Measurements from ENCODE around the gene HOXB5.

HOXB5 gene

DNA sequence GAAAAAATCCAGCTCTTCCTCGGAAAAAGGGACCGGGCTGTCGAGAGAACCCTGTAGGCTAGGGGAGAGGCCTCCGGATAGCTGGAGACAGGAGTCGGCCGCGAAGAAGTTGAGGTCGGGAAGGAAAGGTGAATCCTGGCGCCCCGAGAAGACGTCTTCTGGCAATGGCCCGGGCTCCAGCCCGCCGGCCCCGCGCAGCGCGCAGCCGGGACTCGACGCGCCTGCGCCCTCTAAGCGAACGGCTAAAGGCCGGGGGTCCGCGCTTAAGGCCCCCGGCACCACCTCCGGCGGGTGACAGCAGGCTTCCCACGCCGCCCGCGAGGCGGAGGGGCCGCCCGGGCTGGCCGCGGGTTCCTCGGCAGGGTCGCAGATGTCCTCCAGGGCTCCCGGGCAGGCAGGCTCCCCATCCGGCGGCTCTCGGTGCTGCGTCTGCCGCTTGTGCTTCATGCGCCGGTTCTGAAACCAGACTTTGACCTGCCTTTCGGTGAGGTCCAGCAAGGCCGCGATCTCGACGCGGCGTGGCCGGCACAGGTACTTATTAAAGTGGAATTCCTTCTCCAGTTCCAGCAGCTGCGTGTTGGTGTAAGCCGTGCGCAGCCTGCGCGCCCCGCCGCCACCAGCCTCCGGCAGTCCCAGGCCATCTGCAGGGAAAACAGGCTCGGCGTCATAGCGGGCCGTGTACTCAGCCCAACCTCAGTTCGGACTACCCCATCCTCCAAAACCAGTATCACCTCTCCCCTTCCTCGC is 50.3 kb downstream of the HOXB5 start (continued):
- TF ChIP-seq ZNF362 (tag by site-specific recombination; IDR thresholded peaks at IDR 0.05) (no peak), ZBTB11 (tag by site-specific recombination; conservative IDR thresholded peaks at IDR 0.05; ENCODE audit: low read depth) (0 out of 2 replicates have a peak, but pooled peaks have one; percentile 22), ZNF335 (tag by site-specific recombination; conservative IDR thresholded peaks at IDR 0.05) (peak; percentile 90), ZEB2 (tag by site-specific recombination; IDR thresholded peaks at IDR 0.05) (peak; percentile 24; the same call in 1 of the 2 replicates), ZNF654 (tag by site-specific recombination; IDR thresholded peaks at IDR 0.05; ENCODE audit: low read depth) (no peak), ZNF404 (tag by site-specific recombination; IDR thresholded peaks at IDR 0.05) (no peak), ZBTB26 (tag by site-specific recombination; optimal IDR thresholded peaks at IDR 0.05) (peak; percentile 91), BCL11A (tag by site-specific recombination; IDR thresholded peaks at IDR 0.05; ENCODE audit: low read depth) (peak; percentile 21; the same call in 1 of the 2 replicates), GLIS2 (tag by site-specific recombination; IDR thresholded peaks at IDR 0.05) (no peak), ZBTB20 (tag by site-specific recombination; IDR thresholded peaks at IDR 0.05) (peak; percentile 66), GFI1B (tag by site-specific recombination; IDR thresholded peaks at IDR 0.05) (no peak), KLF8 (tag by site-specific recombination; IDR thresholded peaks at IDR 0.05) (peak; percentile 26; the same call in 1 of the 2 replicates), ZNF449 (tag by site-specific recombination; IDR thresholded peaks at IDR 0.05) (peak; percentile 80), HOXC10 (CRISPR knock-in tag; IDR thresholded peaks at IDR 0.05) (no peak)

DNA sequence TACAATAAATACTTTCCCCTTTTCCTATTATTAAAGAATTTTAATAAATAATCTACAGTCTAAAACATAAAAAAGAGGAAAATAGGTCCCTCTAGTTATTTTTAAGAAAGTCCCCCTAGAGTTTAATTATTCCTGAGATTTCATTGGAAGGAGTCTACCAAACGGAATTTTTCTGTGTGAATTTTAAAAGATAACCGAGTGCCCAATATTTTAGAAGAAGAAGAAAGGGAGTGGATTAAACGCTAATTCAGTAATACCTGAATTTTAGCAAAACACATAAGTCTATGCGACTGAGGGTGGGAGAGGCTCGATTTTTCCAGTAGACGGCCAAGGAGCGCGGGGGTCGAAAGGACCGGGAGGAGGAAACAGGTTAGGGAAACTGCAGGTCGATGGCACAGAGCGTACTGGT is 50.9 kb downstream of the HOXB5 start:
- peaks cover 5 to 11% of the 10 kb centered on the region in 2 experiments; a peak in 2 of 3 replicates for H3K36me3 ChIP-seq (ENCODE audit: control insufficient read depth in 2 of 2, insufficient read depth in 1 of 2, low read length in 2 of 2)
- ChIA-PET POLR2A (interaction anchor here (1.1 to 2.3 kb wide), 3 partner anchors 13 to 453 kb away, joined by 3 to 17 read pairs (median 3); no protein-coding TSS in a partner anchor), CTCF (interaction anchor here (0.7 to 2.6 kb wide), 3 partner anchors 50 to 224 kb away, joined by 3 to 9 read pairs (median 3); no protein-coding TSS in a partner anchor)
- peak overlapping the region; percentile 100 for H3K27ac ChIP-seq (ENCODE audit: extremely low read depth, low read depth, low read length)
- H3K9me3 ChIP-seq (ENCODE audit: control insufficient read depth, insufficient read depth, low read depth, low read length) = no peaks in the 10 kb centered on the region
- H3K4me3 ChIP-seq (ENCODE audit: low read depth, low read length) = peak overlapping the region; percentile 79
- peaks cover 34% of the 10 kb centered on the region for H3K4me1 ChIP-seq (ENCODE audit: control insufficient read depth, insufficient read depth, low read length)
- TF ChIP-seq YY2 (tag by site-specific recombination; IDR thresholded peaks at IDR 0.05) (no peak), ZNF830 (tag by site-specific recombination; IDR thresholded peaks at IDR 0.05; ENCODE audit: low read depth) (no peak), GLI2 (tag by site-specific recombination; IDR thresholded peaks at IDR 0.05; ENCODE audit: borderline replicate concordance, low read depth) (no peak), ZBTB6 (tag by site-specific recombination; IDR thresholded peaks at IDR 0.05) (no peak), ZBTB17 (tag by site-specific recombination; IDR thresholded peaks at IDR 0.05) (peak; percentile 80), ZNF670 (tag by site-specific recombination; IDR thresholded peaks at IDR 0.05; ENCODE audit: low read depth) (no peak), FEZF1 (tag by site-specific recombination; IDR thresholded peaks at IDR 0.05) (no peak), HOXC10 (CRISPR knock-in tag; IDR thresholded peaks at IDR 0.05) (no peak), ZNF24 (tag by site-specific recombination; IDR thresholded peaks at IDR 0.05) (peak; percentile 15; the same call in 1 of the 2 replicates), ZNF37A (tag by site-specific recombination; IDR thresholded peaks at IDR 0.05) (no peak)
- TF ChIP-seq, protein P1, sequence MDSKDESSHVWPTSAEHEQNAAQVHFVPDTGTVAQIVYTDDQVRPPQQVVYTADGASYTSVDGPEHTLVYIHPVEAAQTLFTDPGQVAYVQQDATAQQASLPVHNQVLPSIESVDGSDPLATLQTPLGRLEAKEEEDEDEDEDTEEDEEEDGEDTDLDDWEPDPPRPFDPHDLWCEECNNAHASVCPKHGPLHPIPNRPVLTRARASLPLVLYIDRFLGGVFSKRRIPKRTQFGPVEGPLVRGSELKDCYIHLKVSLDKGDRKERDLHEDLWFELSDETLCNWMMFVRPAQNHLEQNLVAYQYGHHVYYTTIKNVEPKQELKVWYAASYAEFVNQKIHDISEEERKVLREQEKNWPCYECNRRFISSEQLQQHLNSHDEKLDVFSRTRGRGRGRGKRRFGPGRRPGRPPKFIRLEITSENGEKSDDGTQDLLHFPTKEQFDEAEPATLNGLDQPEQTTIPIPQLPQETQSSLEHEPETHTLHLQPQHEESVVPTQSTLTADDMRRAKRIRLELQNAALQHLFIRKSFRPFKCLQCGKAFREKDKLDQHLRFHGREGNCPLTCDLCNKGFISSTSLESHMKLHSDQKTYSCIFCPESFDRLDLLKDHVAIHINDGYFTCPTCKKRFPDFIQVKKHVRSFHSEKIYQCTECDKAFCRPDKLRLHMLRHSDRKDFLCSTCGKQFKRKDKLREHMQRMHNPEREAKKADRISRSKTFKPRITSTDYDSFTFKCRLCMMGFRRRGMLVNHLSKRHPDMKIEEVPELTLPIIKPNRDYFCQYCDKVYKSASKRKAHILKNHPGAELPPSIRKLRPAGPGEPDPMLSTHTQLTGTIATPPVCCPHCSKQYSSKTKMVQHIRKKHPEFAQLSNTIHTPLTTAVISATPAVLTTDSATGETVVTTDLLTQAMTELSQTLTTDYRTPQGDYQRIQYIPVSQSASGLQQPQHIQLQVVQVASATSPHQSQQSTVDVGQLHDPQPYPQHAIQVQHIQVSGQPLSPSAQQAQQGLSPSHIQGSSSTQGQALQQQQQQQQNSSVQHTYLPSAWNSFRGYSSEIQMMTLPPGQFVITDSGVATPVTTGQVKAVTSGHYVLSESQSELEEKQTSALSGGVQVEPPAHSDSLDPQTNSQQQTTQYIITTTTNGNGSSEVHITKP (tag by site-specific recombination; IDR thresholded peaks at IDR 0.05) = peak; percentile 78
